CD4-positive, alpha-beta T cell (primary cell): Measurements from ENCODE around the gene GPC1. TPM values are rescaled to one million over a fixed set of nuclear protein-coding genes. Genes with fewer than 3 reads are reported as not detected.
A peak's percentile ranks its signal among the peaks of the same experiment; 100 is the strongest.

Experiments
- ATAC-seq: fragments of 200-7000 bp; cut with Tn5 transposase; one replicate; pipeline ENCODE4 v1.10.0; 2022; ENCODE audit warnings: mild to moderate bottlenecking; ENCODE audit not compliant: poor library complexity
- CTCF ChIA-PET: fragments of 350-600 bp; sonication (Branson Sonifier 250); formaldehyde crosslinking; loops from one replicate; lab custom pipeline; 2021; ENCODE audit warnings: antibody characterized with exemption, inconsistent platforms; lab: Charles Lee
- POLR2A ChIA-PET: fragments of 350-600 bp; sonication (Branson Sonifier 250); formaldehyde crosslinking; loops from one replicate; lab custom pipeline; 2021; ENCODE audit warnings: antibody characterized with exemption, inconsistent platforms; lab: Charles Lee
- DNase-seq, 14 experiments: peaks; one replicate each; pipeline ENCODE4 v3.0.0-alpha.2; 2013 to 2020; ENCODE audit warnings: mixed read lengths in 2 of 14
- H3K27ac ChIP-seq, 2 donors: one replicate each; pipeline versions ENCODE4 v1.5.1 to v1.7.0; 2013; ENCODE audit warnings: low read length in 2 of 2, low read depth in 1 of 2, mild to moderate bottlenecking in 1 of 2
- H3K27me3 ChIP-seq, 2 experiments: 1 replicate in 1 of 2; 2 replicates in 1 of 2; pipeline versions ENCODE4 v1.6.1 to v1.7.0; 2013; ENCODE audit warnings: low read length in 2 of 2, control low read depth in 1 of 2, mild to moderate bottlenecking in 1 of 2, moderate library complexity in 1 of 2; ENCODE audit not compliant: insufficient read depth in 2 of 2, control insufficient read depth in 1 of 2
- H3K36me3 ChIP-seq: one replicate; pipeline ENCODE4 v1.6.1; 2013; ENCODE audit warnings: low read length, control low read depth; ENCODE audit not compliant: insufficient read depth
- H3K4me1 ChIP-seq: one replicate; pipeline ENCODE4 v1.6.1; 2013; ENCODE audit warnings: low read length, control low read depth; ENCODE audit not compliant: insufficient read depth
- H3K4me3 ChIP-seq: one replicate; pipeline ENCODE4 v1.5.1; 2013; ENCODE audit warnings: mild to moderate bottlenecking, low read length, moderate library complexity
- H3K9me3 ChIP-seq, 2 experiments: 1 replicate in 1 of 2; 2 replicates in 1 of 2; pipeline versions ENCODE4 v1.6.1 to v1.7.0; 2013; ENCODE audit warnings: low read length in 2 of 2, mild to moderate bottlenecking in 2 of 2, control low read depth in 1 of 2, moderate library complexity in 1 of 2; ENCODE audit not compliant: control insufficient read depth in 1 of 2, insufficient read depth in 1 of 2
- H3K27ac Mint-ChIP-seq: one replicate; pipeline ENCODE4 v1.8.0; 2020; ENCODE audit warnings: mixed read lengths
- H3K27me3 Mint-ChIP-seq: one replicate; pipeline ENCODE4 v1.8.0; 2021; ENCODE audit warnings: mixed read lengths
- H3K36me3 Mint-ChIP-seq: one replicate; pipeline ENCODE4 v1.8.0; 2021; ENCODE audit warnings: low read depth, mixed read lengths
- H3K4me1 Mint-ChIP-seq: one replicate; pipeline ENCODE4 v1.8.0; 2021; ENCODE audit warnings: low read depth, mixed read lengths
- H3K4me3 Mint-ChIP-seq: one replicate; pipeline ENCODE4 v1.8.0; 2020; ENCODE audit warnings: mild to moderate bottlenecking, mixed read lengths
- H3K9me3 Mint-ChIP-seq: one replicate; pipeline ENCODE4 v1.8.0; 2020; ENCODE audit warnings: mixed read lengths
- intact Hi-C, 2 experiments: fragments of 100-400 bp; cut with DNase I in 1 of 2; cut with micrococcal nuclease in 1 of 2; formaldehyde crosslinking; loops; one replicate each; pipeline versions ENCODE4 v1.15.1 to v1.9.0; 2023 to 2025; cut with DNase I, micrococcal nuclease
- total RNA-seq, 174 experiments: library from RNA in 2 of 174; stranded (reverse) in 2 of 174; gene quantifications; one replicate each; pipeline ENCODE4 v1.2.3 and lab custom pipeline; 2021 to 2026
- TF ChIP-seq, protein P1 (sequence below): fragments of 200-600 bp; IDR thresholded peaks from one replicate; pipeline ENCODE4 v1.8.0; 2022; ENCODE audit warnings: antibody characterized with exemption, mild to moderate bottlenecking

Gene GPC1
- total RNA-seq, 2 experiments from 2014 or later = 0.58 to 0.98 TPM

DNA sequence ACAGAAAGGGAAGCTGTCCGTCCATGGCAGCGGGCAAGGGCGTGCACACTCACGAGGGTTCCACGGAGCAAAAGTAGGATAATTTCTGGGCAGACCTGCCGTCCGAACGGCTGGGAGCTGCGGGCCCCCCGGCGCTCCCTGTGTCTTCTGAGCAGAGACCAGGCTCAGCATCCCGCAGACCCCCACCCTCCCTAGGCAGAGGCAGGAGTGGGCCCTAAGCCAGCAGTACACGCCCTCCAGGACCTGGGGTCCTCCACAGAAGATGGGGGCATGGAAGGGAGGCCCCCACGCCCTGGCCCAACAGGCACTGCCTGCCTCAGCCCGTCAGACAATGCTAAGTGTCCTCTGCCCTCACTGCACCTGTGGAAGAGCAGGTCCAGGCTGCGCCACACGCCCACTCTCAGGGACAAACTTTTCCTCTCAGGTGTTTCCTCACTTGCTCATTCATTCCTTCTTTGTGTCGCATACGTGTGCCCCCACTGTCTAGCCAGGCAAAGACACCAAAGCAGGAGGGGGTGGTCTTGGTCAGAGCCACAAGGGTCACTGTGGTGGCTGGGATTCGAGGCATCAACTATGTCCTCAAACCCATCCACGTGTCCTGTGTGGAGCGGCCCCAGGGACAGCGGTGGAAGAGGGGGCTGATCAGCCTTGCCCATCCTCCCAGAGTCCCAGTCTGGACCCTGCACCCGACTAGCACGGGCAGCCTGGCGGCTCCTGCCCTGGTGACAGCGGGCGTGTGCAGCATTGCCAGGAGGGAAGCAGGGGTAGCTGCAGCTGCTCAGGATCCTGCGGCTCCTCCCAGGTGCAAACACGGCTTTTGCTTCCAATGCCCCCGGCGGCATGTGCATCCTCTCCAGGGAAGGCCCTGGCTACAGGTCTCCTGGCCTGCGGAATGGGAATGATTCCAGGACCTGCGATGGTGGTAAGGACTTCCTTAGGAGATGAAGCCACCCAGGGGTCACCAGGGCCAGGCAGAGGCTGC, 2.4 kb upstream of the GPC1 start:
- Mint-ChIP-seq H3K27me3 (peaks cover 18% of the 10 kb centered on the region), H3K4me3 (peak overlapping the region; percentile 93), H3K27ac (no peak overlapping the region), H3K4me1 (peaks cover 4% of the 10 kb centered on the region), H3K36me3 (peaks cover 4% of the 10 kb centered on the region), H3K9me3 (no peaks in the 10 kb centered on the region)
- Histone ChIP-seq H3K9me3 (peaks cover 0 to 15% of the 10 kb centered on the region in 2 experiments), H3K4me3 (no peak overlapping the region), H3K36me3 (no peaks in the 10 kb centered on the region), H3K27me3 (peaks cover 21 to 32% of the 10 kb centered on the region in 2 experiments), H3K4me1 (peaks cover 21% of the 10 kb centered on the region), H3K27ac (no peak overlapping the region)
- ChIA-PET POLR2A (no interaction called here), CTCF (no interaction called here)
- intact Hi-C loops = loop anchor here in 1 of 2 experiments (10.0 kb wide), 2 partner anchors 368 to 408 kb away; partner anchors contain the start of gene NDUFA10
- no peak for ATAC-seq
- peak in 3 of 14 experiments; percentile 2 to 31 (median 22) for DNase-seq
- TF ChIP-seq, protein P1, sequence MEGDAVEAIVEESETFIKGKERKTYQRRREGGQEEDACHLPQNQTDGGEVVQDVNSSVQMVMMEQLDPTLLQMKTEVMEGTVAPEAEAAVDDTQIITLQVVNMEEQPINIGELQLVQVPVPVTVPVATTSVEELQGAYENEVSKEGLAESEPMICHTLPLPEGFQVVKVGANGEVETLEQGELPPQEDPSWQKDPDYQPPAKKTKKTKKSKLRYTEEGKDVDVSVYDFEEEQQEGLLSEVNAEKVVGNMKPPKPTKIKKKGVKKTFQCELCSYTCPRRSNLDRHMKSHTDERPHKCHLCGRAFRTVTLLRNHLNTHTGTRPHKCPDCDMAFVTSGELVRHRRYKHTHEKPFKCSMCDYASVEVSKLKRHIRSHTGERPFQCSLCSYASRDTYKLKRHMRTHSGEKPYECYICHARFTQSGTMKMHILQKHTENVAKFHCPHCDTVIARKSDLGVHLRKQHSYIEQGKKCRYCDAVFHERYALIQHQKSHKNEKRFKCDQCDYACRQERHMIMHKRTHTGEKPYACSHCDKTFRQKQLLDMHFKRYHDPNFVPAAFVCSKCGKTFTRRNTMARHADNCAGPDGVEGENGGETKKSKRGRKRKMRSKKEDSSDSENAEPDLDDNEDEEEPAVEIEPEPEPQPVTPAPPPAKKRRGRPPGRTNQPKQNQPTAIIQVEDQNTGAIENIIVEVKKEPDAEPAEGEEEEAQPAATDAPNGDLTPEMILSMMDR = no peak

DNA sequence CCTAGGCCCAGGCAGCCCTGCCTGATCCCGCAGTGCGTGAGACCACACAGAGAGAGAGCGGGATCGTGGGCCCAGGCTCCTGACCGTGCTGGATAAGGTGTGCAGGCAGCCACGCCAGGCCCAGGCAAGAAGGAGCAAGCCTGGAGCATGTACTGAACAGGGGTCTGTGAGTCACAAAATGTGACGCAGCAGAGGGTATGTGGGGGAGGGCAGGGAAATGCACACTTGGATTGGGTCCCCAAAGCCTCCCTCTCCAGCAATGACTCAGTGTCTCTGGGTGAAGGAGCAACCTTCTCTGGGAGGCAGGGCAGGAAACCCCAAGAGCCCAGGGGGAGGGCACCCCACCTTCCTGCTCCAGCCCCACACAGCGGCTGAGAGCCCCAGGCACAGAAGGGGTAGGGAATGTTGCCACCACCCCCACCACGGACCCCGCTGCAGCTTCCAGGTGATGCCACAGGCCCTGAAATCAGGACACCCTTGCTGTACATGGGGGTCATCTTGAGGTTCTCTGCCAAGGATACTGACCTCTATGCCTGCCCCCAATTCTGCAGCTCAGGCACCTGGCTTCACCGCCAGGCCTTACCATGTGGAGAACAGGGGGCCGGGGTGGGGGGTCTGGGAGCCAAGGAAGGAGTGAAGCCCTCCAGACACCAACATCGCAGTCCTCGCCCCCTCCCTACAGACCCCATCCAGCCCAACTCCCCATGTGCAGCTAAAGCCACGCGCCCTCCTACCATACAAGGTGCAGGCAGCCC, 1.3 kb upstream of the GPC1 start:
- peaks cover 4% of the 10 kb centered on the region for H3K4me1 Mint-ChIP-seq
- no peaks in the 10 kb centered on the region for H3K36me3 ChIP-seq
- intact Hi-C loops = loop anchor here in 1 of 2 experiments (2.0 to 10.0 kb wide), 3 partner anchors 369 to 409 kb away; partner anchors contain the start of gene NDUFA10
- H3K36me3 Mint-ChIP-seq = peaks cover 4% of the 10 kb centered on the region
- H3K4me3 Mint-ChIP-seq = peak overlapping the region; percentile 93
- H3K27me3 ChIP-seq = peaks cover 22 to 29% of the 10 kb centered on the region in 2 experiments
- peak overlapping the region; percentile 51 for H3K4me3 ChIP-seq
- DNase-seq (peak in 1 of 14 experiments; percentile 6), ATAC-seq (no peak)
- H3K27ac Mint-ChIP-seq = peak overlapping the region; percentile 61
- peaks cover 22% of the 10 kb centered on the region for H3K27me3 Mint-ChIP-seq
- no peaks in the 10 kb centered on the region for H3K9me3 Mint-ChIP-seq
- H3K9me3 ChIP-seq = peaks cover 0 to 14% of the 10 kb centered on the region in 2 experiments
- ChIA-PET POLR2A (no interaction called here), CTCF (no interaction called here)
- peaks cover 25% of the 10 kb centered on the region for H3K4me1 ChIP-seq
- no peak overlapping the region for H3K27ac ChIP-seq
- TF ChIP-seq, protein P1 = no peak
